Measurements from ENCODE around the gene MGLL.

MGLL gene

GRCh38 chr3:127644641-127645370, 177.5 kb downstream of the MGLL start:
- no peak for DNase-seq

- no peak for DNase-seq
Measured at GRCh38 chr3:127640042-127640355, 182.3 kb downstream of the MGLL start.

- no peak for DNase-seq
Measured at GRCh38 chr3:127639173-127640041, 182.9 kb downstream of the MGLL start.
